ENCODE data around the gene CTCF.

GRCh38 chr16:67541391-67542263 lies 20.7 kb upstream of the CTCF start:
- TF ChIP-seq POLR2A (IDR thresholded peaks at IDR 0.05; ENCODE audit: low read depth, low read length): no peak
- TF ChIP-seq TAF1 (IDR thresholded peaks at IDR 0.05; ENCODE audit: borderline replicate concordance, low read depth, low read length): no peak
- TF ChIP-seq POLR2AphosphoS5 (IDR thresholded peaks at IDR 0.05; ENCODE audit: low read depth, low read length): no peak

All from GM12892 (cell line).